ENCODE data around the gene THOC6.

DNA sequence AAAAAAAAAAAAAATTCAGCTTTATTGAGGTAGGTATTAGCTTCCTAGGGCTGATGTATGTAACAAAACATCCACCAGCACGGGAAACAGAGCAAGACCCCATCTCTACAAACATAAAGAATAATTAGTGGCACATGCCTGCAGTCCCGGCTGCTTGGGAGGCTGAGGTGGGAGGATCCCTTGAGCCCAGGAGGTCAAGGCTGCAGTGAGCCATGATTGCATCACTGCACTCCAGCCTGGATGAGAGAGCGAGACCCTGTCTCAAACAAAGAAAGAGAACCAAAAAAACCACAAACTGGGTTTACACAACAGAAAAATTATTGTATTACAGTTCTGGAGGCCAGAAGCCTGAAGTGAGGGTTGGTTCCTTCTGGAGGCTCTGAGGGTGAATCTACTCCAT, 18.5 kb downstream of the THOC6 start:
- TF ChIP-seq, protein P1, sequence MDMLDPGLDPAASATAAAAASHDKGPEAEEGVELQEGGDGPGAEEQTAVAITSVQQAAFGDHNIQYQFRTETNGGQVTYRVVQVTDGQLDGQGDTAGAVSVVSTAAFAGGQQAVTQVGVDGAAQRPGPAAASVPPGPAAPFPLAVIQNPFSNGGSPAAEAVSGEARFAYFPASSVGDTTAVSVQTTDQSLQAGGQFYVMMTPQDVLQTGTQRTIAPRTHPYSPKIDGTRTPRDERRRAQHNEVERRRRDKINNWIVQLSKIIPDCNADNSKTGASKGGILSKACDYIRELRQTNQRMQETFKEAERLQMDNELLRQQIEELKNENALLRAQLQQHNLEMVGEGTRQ (CRISPR knock-in tag; IDR thresholded peaks at IDR 0.05), result no peak
- TF ChIP-seq NR1H2 (CRISPR knock-in tag; IDR thresholded peaks at IDR 0.05), result no peak

Data from WTC11 (cell line).